Sigmoid colon (tissue), 4 donors: ENCODE measurements around the gene GGA3.

Experiments used
- CTCF ChIP-seq, 4 experiments: fragments of 450-650 bp in 3 of 4; fragments of 200-600 bp in 1 of 4; IDR thresholded peaks; one replicate each; pipeline ENCODE4 v1.5.1; 2016 to 2019; ENCODE audit warnings: antibody characterized with exemption in 4 of 4, mild to moderate bottlenecking in 3 of 4, moderate library complexity in 2 of 4
- POLR2A ChIP-seq, 2 donors: fragments of 450-650 bp; IDR thresholded peaks; one replicate each; pipeline ENCODE4 v1.6.1; 2016; ENCODE audit warnings: antibody characterized with exemption in 2 of 2, mild to moderate bottlenecking in 2 of 2, moderate library complexity in 2 of 2
- POLR2AphosphoS5 ChIP-seq, 4 donors: sonication (generic); formaldehyde crosslinking; IDR thresholded peaks; one replicate each; pipeline ENCODE4 v1.6.1; 2017; ENCODE audit warnings: antibody characterized with exemption in 4 of 4

DNA sequence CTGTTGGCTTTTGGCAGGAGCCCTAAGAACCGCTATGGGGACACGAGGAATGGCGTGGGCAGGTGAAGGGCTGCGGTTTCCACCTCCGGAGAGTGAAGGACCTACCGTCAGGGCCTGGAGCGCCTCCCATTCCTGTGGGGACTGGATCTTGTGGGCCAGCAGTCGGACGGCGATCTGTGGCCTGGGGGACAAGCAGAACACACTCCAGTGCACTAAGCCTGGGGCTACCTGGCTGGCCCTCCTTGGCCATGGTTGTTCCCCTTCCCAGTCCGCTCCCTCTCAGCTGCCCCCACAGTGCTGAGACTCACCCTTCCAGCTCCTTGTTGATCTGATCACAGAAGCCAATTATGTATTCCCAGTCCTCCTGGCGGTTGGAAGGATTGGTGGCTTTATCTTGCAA lies 15.0 kb downstream of the GGA3 start:
- TF ChIP-seq POLR2A (IDR thresholded peaks at IDR 0.05) (no peak), POLR2AphosphoS5 (IDR thresholded peaks at IDR 0.05) (no peak), CTCF (IDR thresholded peaks at IDR 0.05) (no peak)
